Breast epithelium (tissue), 4 donors: Measurements from ENCODE around the gene GAN. TPM values are rescaled to one million over a fixed set of nuclear protein-coding genes. Genes with fewer than 3 reads are reported as not detected.
"Not testable (repeated sequence)": the region's sequence is repeated elsewhere in the genome, so short reads cannot be mapped to it uniquely, and the experiment has no call there.

Experiments
- DNase-seq, 2 donors: peaks; one replicate each; pipeline ENCODE4 v3.0.0-alpha.2; 2019; ENCODE audit warnings: low spot score in 2 of 2
- H3K27ac ChIP-seq, 2 donors: fragments of 200-600 bp; sonication (generic) in 1 of 2; one replicate each; pipeline ENCODE4 v1.5.1; 2016 to 2019; ENCODE audit warnings: mild to moderate bottlenecking in 1 of 2
- H3K27me3 ChIP-seq, 2 donors: fragments of 200-600 bp; sonication (generic) in 1 of 2; one replicate each; pipeline versions ENCODE4 v1.5.1 to v1.6.0; 2017 to 2019; ENCODE audit warnings: control low read depth in 1 of 2, mild to moderate bottlenecking in 1 of 2
- H3K36me3 ChIP-seq: fragments of 200-600 bp; one replicate; pipeline ENCODE4 v1.5.1; 2019
- H3K4me1 ChIP-seq, 2 donors: fragments of 200-600 bp; sonication (generic); one replicate each; pipeline ENCODE4 v1.5.1; 2016 to 2019; ENCODE audit warnings: control low read depth in 1 of 2
- H3K4me3 ChIP-seq, 3 donors: fragments of 200-600 bp; sonication (generic); 1 replicate in 2 of 3; 2 replicates in 1 of 3; pipeline ENCODE4 v1.5.1; 2016 to 2019; ENCODE audit warnings: mild to moderate bottlenecking in 3 of 3, moderate library complexity in 2 of 3
- H3K9me3 ChIP-seq, 2 donors: fragments of 200-600 bp; sonication (generic) in 1 of 2; one replicate each; pipeline ENCODE4 v1.5.1; 2016 to 2019; ENCODE audit warnings: control low read depth in 1 of 2
- POLR2A ChIP-seq: fragments of 450-650 bp; IDR thresholded peaks from one replicate; pipeline ENCODE4 v1.6.1; 2016; ENCODE audit warnings: antibody characterized with exemption, mild to moderate bottlenecking, moderate library complexity
- POLR2AphosphoS5 ChIP-seq, 3 donors: sonication (generic); formaldehyde crosslinking; IDR thresholded peaks; one replicate each; pipeline ENCODE4 v1.6.1; 2017; ENCODE audit warnings: antibody characterized with exemption in 3 of 3
- intact Hi-C: fragments of 100-400 bp; cut with DNase I; formaldehyde crosslinking; loops from one replicate; pipeline ENCODE4 v1.15.1; 2023; ENCODE audit warnings: low total_unique reads
- total RNA-seq, 3 donors: library from RNA; depleted of rRNA; stranded (reverse); fragments of >200 nt; gene quantifications; one replicate each; pipeline ENCODE4 v1.1.0, GENCODE V29; 2016
- TF ChIP-seq, protein P1 (sequence below), 3 donors: fragments of 450-650 bp; IDR thresholded peaks; one replicate each; pipeline ENCODE4 v1.5.1; 2016 to 2017; ENCODE audit warnings: antibody characterized with exemption in 3 of 3, mild to moderate bottlenecking in 3 of 3, moderate library complexity in 3 of 3

GAN gene
- total RNA-seq, 3 donors from 2014 or later = 7.5 to 15.7 (median 10.8) TPM

GRCh38 chr16:81416749-81417148 is 102.0 kb downstream of the GAN start:
- DNase-seq = no peak
- Histone ChIP-seq H3K36me3 (no peaks in the 10 kb centered on the region), H3K9me3 (no peaks in the 10 kb centered on the region), H3K27me3 (no peaks in the 10 kb centered on the region), H3K27ac (no peak overlapping the region), H3K4me3 (no peak overlapping the region), H3K4me1 (no peaks in the 10 kb centered on the region)
- TF ChIP-seq POLR2A (no peak), POLR2AphosphoS5 (IDR thresholded peaks at IDR 0.05) (no peak)
- TF ChIP-seq, protein P1, sequence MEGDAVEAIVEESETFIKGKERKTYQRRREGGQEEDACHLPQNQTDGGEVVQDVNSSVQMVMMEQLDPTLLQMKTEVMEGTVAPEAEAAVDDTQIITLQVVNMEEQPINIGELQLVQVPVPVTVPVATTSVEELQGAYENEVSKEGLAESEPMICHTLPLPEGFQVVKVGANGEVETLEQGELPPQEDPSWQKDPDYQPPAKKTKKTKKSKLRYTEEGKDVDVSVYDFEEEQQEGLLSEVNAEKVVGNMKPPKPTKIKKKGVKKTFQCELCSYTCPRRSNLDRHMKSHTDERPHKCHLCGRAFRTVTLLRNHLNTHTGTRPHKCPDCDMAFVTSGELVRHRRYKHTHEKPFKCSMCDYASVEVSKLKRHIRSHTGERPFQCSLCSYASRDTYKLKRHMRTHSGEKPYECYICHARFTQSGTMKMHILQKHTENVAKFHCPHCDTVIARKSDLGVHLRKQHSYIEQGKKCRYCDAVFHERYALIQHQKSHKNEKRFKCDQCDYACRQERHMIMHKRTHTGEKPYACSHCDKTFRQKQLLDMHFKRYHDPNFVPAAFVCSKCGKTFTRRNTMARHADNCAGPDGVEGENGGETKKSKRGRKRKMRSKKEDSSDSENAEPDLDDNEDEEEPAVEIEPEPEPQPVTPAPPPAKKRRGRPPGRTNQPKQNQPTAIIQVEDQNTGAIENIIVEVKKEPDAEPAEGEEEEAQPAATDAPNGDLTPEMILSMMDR (IDR thresholded peaks at IDR 0.05) = no peak
- intact Hi-C loops = no loop called here

DNA sequence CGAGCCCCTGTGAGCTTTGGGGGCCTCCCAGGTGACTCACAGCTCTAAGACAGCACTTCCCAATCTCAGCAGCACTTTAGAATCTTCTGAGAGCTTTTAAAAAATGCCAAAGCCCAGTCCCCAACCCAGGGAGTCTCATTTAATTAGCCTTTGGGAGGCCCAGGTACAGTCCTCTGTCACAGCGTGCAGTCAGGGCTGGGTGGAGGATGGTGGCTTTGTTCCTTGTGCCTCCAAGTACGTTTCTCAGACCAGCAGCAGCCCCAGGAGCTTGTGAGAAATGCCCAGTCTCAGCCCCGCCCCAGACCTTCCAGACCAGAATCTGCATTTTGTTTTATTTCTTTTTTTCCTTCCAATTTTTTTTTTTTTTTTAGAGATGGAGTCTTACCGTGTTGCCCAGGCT is 102.4 kb downstream of the GAN start:
- Histone ChIP-seq H3K4me3 (no peak overlapping the region), H3K27ac (no peak overlapping the region), H3K9me3 (no peaks in the 10 kb centered on the region), H3K4me1 (no peaks in the 10 kb centered on the region), H3K36me3 (no peaks in the 10 kb centered on the region), H3K27me3 (no peaks in the 10 kb centered on the region)
- DNase-seq = no peak
- no peak for TF ChIP-seq POLR2A
- no peak for TF ChIP-seq POLR2AphosphoS5 (IDR thresholded peaks at IDR 0.05)
- TF ChIP-seq, protein P1 (IDR thresholded peaks at IDR 0.05) = no peak
- intact Hi-C loops = no loop called here

GRCh38 chr16:81419806-81420205 is 105.0 kb downstream of the GAN start:
- Histone ChIP-seq H3K36me3 (no peaks in the 10 kb centered on the region), H3K4me1 (no peaks in the 10 kb centered on the region), H3K27ac (no peak overlapping the region), H3K4me3 (no peak overlapping the region), H3K27me3 (no peaks in the 10 kb centered on the region), H3K9me3 (no peaks in the 10 kb centered on the region)
- DNase-seq = no peak
- intact Hi-C loops = no loop called here
- TF ChIP-seq, protein P1 (IDR thresholded peaks at IDR 0.05) = no peak
- TF ChIP-seq POLR2A (no peak), POLR2AphosphoS5 (IDR thresholded peaks at IDR 0.05) (no peak)

- intact Hi-C loops = no loop called here
Measured at GRCh38 chr16:81421126-81421525, 106.4 kb downstream of the GAN start.

DNA sequence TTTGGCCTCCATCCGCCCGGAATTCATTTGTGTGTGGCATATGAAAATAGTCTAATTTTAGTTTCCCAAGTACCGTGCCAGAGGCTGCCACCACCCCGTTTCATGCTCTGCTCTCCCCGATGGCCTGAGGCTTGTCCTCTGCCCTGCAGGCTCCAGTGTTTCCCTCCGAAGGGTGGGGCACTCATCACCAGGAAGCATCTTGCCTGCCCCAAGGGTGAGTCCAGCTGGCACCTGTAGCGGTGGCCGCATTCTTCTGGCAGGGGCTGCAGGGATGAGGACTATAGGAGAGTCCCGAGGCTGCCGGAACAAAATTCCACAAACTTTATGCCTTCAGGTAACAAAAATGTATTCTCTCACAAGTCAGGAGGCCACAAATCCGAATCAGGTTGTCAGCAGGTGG is 106.8 kb downstream of the GAN start:
- intact Hi-C loops = no loop called here
- no peak overlapping the region for H3K4me3 ChIP-seq
- H3K9me3 ChIP-seq = no peaks in the 10 kb centered on the region
- H3K36me3 ChIP-seq = no peaks in the 10 kb centered on the region
- H3K27ac ChIP-seq = no peak overlapping the region
- no peak for TF ChIP-seq POLR2A
- TF ChIP-seq POLR2AphosphoS5 (IDR thresholded peaks at IDR 0.05) = no peak
- TF ChIP-seq, protein P1 (IDR thresholded peaks at IDR 0.05) = no peak
- no peak for DNase-seq
- no peaks in the 10 kb centered on the region for H3K27me3 ChIP-seq
- H3K4me1 ChIP-seq = no peaks in the 10 kb centered on the region

More at GRCh38 chr16:81421126-81421525, 106.4 kb downstream of the GAN start:
- Histone ChIP-seq H3K36me3 (no peaks in the 10 kb centered on the region), H3K9me3 (no peaks in the 10 kb centered on the region), H3K4me1 (no peaks in the 10 kb centered on the region), H3K27ac (no peak overlapping the region), H3K27me3 (no peaks in the 10 kb centered on the region), H3K4me3 (no peak overlapping the region)
- TF ChIP-seq, protein P1 (IDR thresholded peaks at IDR 0.05) = no peak
- TF ChIP-seq POLR2A (no peak), POLR2AphosphoS5 (IDR thresholded peaks at IDR 0.05) (no peak)
- DNase-seq = no peak

DNA sequence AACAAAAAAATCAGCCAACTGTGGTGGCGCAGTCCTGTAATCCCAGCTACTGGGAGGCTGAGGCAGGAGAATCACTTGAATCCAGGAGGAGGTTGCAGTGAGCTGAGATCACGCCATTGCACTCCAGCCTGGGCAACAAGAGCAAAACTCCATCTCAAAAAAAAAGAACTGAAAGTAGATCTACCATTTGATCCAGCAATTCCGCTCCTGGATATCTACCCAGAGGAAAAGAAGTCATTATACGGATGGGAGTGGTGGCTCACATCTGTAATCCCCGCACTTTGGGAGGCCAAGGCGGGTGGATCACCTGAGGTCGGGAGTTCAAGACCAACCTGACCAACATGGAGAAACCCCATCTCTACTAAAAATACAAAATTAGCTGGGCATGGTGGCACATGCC is 107.4 kb downstream of the GAN start:
- H3K4me3 ChIP-seq, intact Hi-C loops, H3K36me3 ChIP-seq, H3K9me3 ChIP-seq, H3K4me1 ChIP-seq, H3K27ac ChIP-seq, DNase-seq, H3K27me3 ChIP-seq: not testable (repeated sequence)
